Urinary bladder (tissue), 4 donors: ENCODE data around the gene USP6NL. TPM values are rescaled to one million over a fixed set of nuclear protein-coding genes. Genes with fewer than 3 reads are reported as not detected.

Experiments used
- DNase-seq: peaks from one replicate; pipeline ENCODE4 v3.0.0-alpha.2; 2015; ENCODE audit errors: extremely low spot score
- H3K27ac ChIP-seq: one replicate; pipeline ENCODE4 v1.5.1; 2013; ENCODE audit warnings: low read depth, mild to moderate bottlenecking, moderate library complexity
- H3K36me3 ChIP-seq: one replicate; pipeline ENCODE4 v1.6.1; 2013; ENCODE audit warnings: mild to moderate bottlenecking, moderate library complexity; ENCODE audit not compliant: insufficient read depth
- H3K4me1 ChIP-seq: one replicate; pipeline ENCODE4 v1.6.1; 2013; ENCODE audit warnings: mild to moderate bottlenecking, moderate library complexity; ENCODE audit not compliant: insufficient read depth
- H3K4me3 ChIP-seq: one replicate; pipeline ENCODE4 v1.5.1; 2013; ENCODE audit warnings: low read depth, low read length
- WGBS: extraction: QIAGEN DNeasy Blood & Tissue Kit; methylation state at CpG from one replicate; pipeline ENCODE4 v1.1.7; 2013; 5-methylcytosine and 5-hydroxymethylcytosine counted together
- polyA plus RNA-seq: library from polyadenylated mRNA; stranded (reverse); fragments of 200-250 nt; gene quantifications from one replicate; pipeline ENCODE4 v1.2.3, GENCODE V29; 2013
- total RNA-seq: library from RNA; depleted of rRNA; stranded (reverse); fragments of >200 nt; gene quantifications from one replicate; pipeline ENCODE4 v1.2.3, GENCODE V29; 2014
- donor health status: healthy with polysubstance abuse.
- donor health status: healthy.

USP6NL gene
- total and polyA plus RNA-seq, 2 donors, result 8.5 to 21.7 TPM

GRCh38 chr10:11541296-11541695 lies 70.2 kb downstream of the USP6NL start:
- Histone ChIP-seq H3K4me3 (no peak overlapping the region), H3K36me3 (no peaks in the 10 kb centered on the region), H3K27ac (no peak overlapping the region), H3K4me1 (no peaks in the 10 kb centered on the region)
- no peak for DNase-seq
- WGBS, result 97% methylated on average over 3 of the region's 3 CpGs

GRCh38 chr10:11539191-11539868 lies 72.1 kb downstream of the USP6NL start:
- no peak for DNase-seq
- Histone ChIP-seq H3K27ac (no peak overlapping the region), H3K4me3 (no peak overlapping the region), H3K36me3 (no peaks in the 10 kb centered on the region), H3K4me1 (no peaks in the 10 kb centered on the region)
- 85% methylated on average over 2 of the region's 2 CpGs for WGBS

GRCh38 chr10:11538834-11539190 lies 72.6 kb downstream of the USP6NL start:
- H3K36me3 ChIP-seq, result no peaks in the 10 kb centered on the region
- WGBS, result 97% methylated on average over 8 of the region's 8 CpGs
- no peak overlapping the region for H3K27ac ChIP-seq

DNA sequence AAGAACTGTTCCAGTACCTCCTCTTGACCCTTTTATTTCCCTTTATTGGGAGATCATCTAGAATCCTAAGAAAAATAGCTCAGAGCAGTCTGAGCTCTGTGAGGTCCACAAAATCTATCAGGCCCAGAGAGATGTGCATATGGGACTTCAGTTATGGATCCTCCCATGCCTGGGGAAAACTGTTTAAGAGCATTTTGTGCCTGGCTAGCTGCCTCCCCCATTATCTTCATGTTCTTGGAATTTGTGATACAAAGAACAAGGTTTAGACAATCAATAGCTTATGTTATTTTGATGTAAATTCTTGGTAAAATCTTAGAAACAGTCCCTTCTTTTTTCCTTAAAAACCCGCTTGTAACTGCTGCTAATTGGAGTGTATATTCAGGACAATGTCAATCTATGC lies 75.2 kb downstream of the USP6NL start:
- no peak for DNase-seq
- Histone ChIP-seq H3K36me3 (no peaks in the 10 kb centered on the region), H3K4me3 (no peak overlapping the region), H3K27ac (no peak overlapping the region), H3K4me1 (no peaks in the 10 kb centered on the region)
- 98% methylated on average over 1 of the region's 1 CpG for WGBS

More at GRCh38 chr10:11538834-11539190, 72.6 kb downstream of the USP6NL start:
- DNase-seq, result no peak
- H3K4me1 ChIP-seq, result no peaks in the 10 kb centered on the region
- H3K4me3 ChIP-seq, result no peak overlapping the region

DNA sequence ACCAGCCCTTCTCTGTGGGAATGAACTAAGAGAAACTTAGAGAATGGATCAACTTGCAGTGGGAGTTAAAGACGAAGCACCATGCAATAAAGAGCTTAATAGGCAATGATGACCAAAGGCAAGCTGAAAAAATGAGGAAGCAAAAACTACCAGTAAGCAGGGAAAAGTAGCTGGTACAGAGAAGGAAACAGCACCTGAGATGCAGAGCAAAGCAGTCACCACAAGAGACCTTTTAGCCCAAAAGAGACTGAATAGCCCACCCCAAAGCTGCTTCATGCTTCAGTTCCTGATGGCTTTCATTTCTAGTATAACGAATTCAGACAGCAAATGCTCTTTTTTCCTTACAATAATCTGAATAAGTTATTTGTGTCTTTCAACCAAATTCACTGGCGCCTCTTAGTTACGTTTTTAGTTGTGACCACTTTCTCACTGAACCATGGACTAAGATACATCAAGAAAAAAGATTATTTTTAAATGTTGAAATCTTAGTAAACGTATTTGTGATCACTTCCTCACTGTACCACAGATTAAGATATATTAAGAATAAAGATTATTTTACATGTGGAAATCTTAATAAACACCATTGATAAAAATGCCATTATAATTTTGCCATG lies 76.0 kb downstream of the USP6NL start:
- Histone ChIP-seq H3K27ac (no peak overlapping the region), H3K36me3 (no peaks in the 10 kb centered on the region), H3K4me3 (no peak overlapping the region), H3K4me1 (no peaks in the 10 kb centered on the region)
- DNase-seq, result no peak
- WGBS, result 93% methylated on average over 5 of the region's 5 CpGs

DNA sequence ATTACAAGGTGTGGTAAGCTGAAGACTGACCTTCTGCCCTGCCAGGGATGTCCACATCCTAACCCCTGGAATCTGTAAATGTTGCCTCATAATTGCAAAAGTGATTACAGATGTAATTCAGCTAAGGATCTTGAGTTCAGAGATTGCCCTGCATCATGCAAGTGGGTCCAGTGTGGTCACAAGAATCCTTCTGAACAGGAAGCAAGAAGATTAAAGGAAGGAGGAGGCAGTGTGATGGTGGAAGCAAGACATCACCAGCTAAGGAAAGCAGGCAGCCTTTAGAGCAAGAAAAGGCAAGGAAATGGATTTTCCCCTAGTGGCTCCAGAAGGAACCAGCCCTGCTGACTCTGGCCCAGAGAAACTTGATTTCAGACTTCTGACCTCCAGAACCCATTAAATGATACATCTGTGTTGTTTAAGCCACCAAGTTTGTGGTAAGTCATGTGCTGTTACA lies 78.1 kb downstream of the USP6NL start:
- no peak overlapping the region for H3K27ac ChIP-seq

GRCh38 chr10:11532306-11532705 lies 79.1 kb downstream of the USP6NL start:
- 63% methylated on average over 4 of the region's 4 CpGs for WGBS
- no peak for DNase-seq
- Histone ChIP-seq H3K4me1 (no peaks in the 10 kb centered on the region), H3K27ac (no peak overlapping the region), H3K4me3 (no peak overlapping the region), H3K36me3 (no peaks in the 10 kb centered on the region)

More for the DNA sequence above, 78.1 kb downstream of the USP6NL start:
- H3K4me1 ChIP-seq, result no peaks in the 10 kb centered on the region
- no peak overlapping the region for H3K4me3 ChIP-seq
- DNase-seq, result no peak
- no peaks in the 10 kb centered on the region for H3K36me3 ChIP-seq

DNA sequence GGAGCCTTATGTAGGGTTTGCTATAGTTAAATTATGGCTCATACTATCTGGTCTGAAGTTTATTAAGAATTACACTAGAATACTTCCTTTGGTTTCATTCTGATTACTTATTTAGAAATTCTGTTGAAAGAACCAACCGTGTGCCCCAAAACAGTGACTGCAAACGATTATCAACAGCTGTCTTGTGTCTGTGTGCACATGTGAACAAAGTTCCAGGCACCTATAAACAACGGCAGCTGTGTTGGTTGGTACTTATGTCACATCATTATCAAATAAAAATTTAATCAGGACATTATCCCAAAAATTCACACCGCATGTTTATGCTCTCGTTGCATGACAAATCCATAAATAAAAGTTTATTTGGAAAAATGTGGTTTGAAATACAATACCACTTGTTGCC lies 80.6 kb downstream of the USP6NL start:
- DNase-seq, result no peak
- no peak overlapping the region for H3K27ac ChIP-seq
- no peaks in the 10 kb centered on the region for H3K4me1 ChIP-seq
- 49% methylated on average over 5 of the region's 5 CpGs for WGBS
- no peaks in the 10 kb centered on the region for H3K36me3 ChIP-seq
- no peak overlapping the region for H3K4me3 ChIP-seq

GRCh38 chr10:11529276-11529903 lies 82.1 kb downstream of the USP6NL start:
- Histone ChIP-seq H3K27ac (no peak overlapping the region), H3K4me3 (no peak overlapping the region), H3K36me3 (no peaks in the 10 kb centered on the region)

GRCh38 chr10:11528286-11528685 lies 83.2 kb downstream of the USP6NL start:
- Histone ChIP-seq H3K36me3 (no peaks in the 10 kb centered on the region), H3K4me3 (no peak overlapping the region), H3K4me1 (no peaks in the 10 kb centered on the region), H3K27ac (no peak overlapping the region)
- no peak for DNase-seq
- WGBS, result 69% methylated on average over 3 of the region's 3 CpGs

More at GRCh38 chr10:11529276-11529903, 82.1 kb downstream of the USP6NL start:
- 61% methylated on average over 1 of the region's 1 CpG for WGBS
- DNase-seq, result no peak
- no peaks in the 10 kb centered on the region for H3K4me1 ChIP-seq

DNA sequence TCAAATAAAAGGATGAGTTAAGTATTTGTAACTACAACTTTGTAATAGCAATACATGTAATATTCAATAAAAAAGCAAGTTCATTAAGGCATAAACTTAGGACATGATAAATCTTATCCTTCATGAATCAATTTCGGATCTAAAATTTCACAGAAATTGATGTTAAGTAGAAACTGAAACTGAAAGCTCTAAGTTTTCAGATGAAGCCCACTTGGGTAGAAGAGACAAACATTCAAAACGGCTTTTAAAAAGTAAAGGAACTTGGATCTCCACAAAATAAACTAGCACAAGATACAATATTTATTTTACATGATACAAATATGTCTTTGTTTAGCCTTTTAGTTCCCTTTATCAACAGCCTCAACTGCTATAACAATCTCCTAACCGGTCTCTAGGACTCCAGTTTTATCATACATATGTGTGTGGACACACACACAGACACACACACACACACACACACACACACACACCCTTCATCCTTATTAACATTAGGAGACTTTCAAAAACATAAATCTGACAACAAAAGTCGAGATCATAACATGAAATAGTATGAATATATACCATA lies 83.7 kb downstream of the USP6NL start:
- DNase-seq, result no peak
- no peaks in the 10 kb centered on the region for H3K36me3 ChIP-seq
- H3K4me1 ChIP-seq, result peaks cover under 1% of the 10 kb centered on the region
- H3K27ac ChIP-seq, result peak overlapping the region; percentile 23
- H3K4me3 ChIP-seq, result no peak overlapping the region
- WGBS, result 52% methylated on average over 4 of the region's 4 CpGs

- peak overlapping the region; percentile 10 for H3K27ac ChIP-seq
Measured at GRCh38 chr10:11527068-11527467, 84.4 kb downstream of the USP6NL start.

GRCh38 chr10:11525503-11525902 lies 85.9 kb downstream of the USP6NL start:
- H3K4me1 ChIP-seq, result peaks cover 2% of the 10 kb centered on the region
- 52% methylated on average over 6 of the region's 6 CpGs for WGBS
- peak overlapping the region; percentile 25 for H3K27ac ChIP-seq
- H3K4me3 ChIP-seq, result no peak overlapping the region
- H3K36me3 ChIP-seq, result no peaks in the 10 kb centered on the region
- no peak for DNase-seq

More at GRCh38 chr10:11527068-11527467, 84.4 kb downstream of the USP6NL start:
- no peak for DNase-seq
- no peaks in the 10 kb centered on the region for H3K36me3 ChIP-seq
- H3K4me3 ChIP-seq, result no peak overlapping the region
- peaks cover 2% of the 10 kb centered on the region for H3K4me1 ChIP-seq
- 90% methylated on average over 4 of the region's 4 CpGs for WGBS

- WGBS, result 63% methylated on average over 4 of the region's 4 CpGs
- no peak for DNase-seq
- no peak overlapping the region for H3K4me3 ChIP-seq
- H3K27ac ChIP-seq, result no peak overlapping the region
- peaks cover 2% of the 10 kb centered on the region for H3K4me1 ChIP-seq
- H3K36me3 ChIP-seq, result no peaks in the 10 kb centered on the region
Measured at GRCh38 chr10:11522821-11523245, 88.6 kb downstream of the USP6NL start.
